HCT116 (cell line): ENCODE measurements around the gene BAHCC1. TPM values are rescaled to one million over a fixed set of nuclear protein-coding genes. Genes with fewer than 3 reads are reported as not detected.

Source experiments
- ATAC-seq: fragments of 200-7000 bp; cut with Tn5 transposase; 2 replicates; pipeline ENCODE4 v1.9.1; 2020; ENCODE audit warnings: mild to moderate bottlenecking, moderate library complexity
- BruUV-seq: library from RNA; stranded (reverse); fragments of 400-500 nt; replicated peaks from 2 replicates; lab custom pipeline; 2021; lab: Mats Ljungman, UMichigan
- CTCF ChIA-PET: fragments of 300-600 bp; sonication (Branson Sonifier 250); formaldehyde crosslinking; loops from one replicate; lab custom pipeline; 2021; ENCODE audit warnings: antibody characterized with exemption; lab: Charles Lee
- POLR2A ChIA-PET: fragments of 300-600, 350-600 bp; sonication (Branson Sonifier 250); formaldehyde crosslinking; loops from one replicate; lab custom pipeline; 2021; ENCODE audit warnings: antibody characterized with exemption; lab: Charles Lee
- RAD21 ChIA-PET, 2 experiments: fragments of 300-600 bp; sonication (Branson Sonifier 250); formaldehyde crosslinking; loops; one replicate each; lab custom pipeline; 2023; ENCODE audit warnings: low total read pairs in 2 of 2; ENCODE audit not compliant: uncharacterized antibody in 2 of 2, unreplicated experiment in 2 of 2, low non-redundant PET in 1 of 2; lab: Charles Lee
- DNase-seq: peaks from one replicate; pipeline ENCODE4 v3.0.0-alpha.2; 2010; ENCODE audit warnings: low read depth, low spot score
- H2AFZ ChIP-seq: fragments of 200-600 bp; shearing (Covaris generic), sonication (generic); 2 replicates; pipeline ENCODE4 v1.6.1; 2017; ENCODE audit warnings: low read depth, mixed run types, mixed read lengths, antibody characterized with exemption, low read length; ENCODE audit not compliant: poor library complexity, severe bottlenecking
- H3K27ac ChIP-seq: 2 replicates; pipeline ENCODE4 v1.5.1; 2012; ENCODE audit warnings: low read depth, low read length
- H3K27me3 ChIP-seq: fragments of 200-600 bp; sonication (generic); 2 replicates; pipeline ENCODE4 v1.6.1; 2016; ENCODE audit warnings: mixed run types, low read length, mixed read lengths; ENCODE audit not compliant: insufficient read depth
- H3K36me3 ChIP-seq, 2 experiments: fragments of 200-500 bp in 1 of 2; fragments of 200-600 bp in 1 of 2; sonication (Bioruptor generic) in 1 of 2; sonication (generic) in 1 of 2; 2 replicates each; pipeline versions ENCODE4 v1.5.1 to v1.6.1; 2014 to 2016; ENCODE audit warnings: low read length in 2 of 2, inconsistent platforms in 1 of 2, mixed read lengths in 1 of 2, mixed run types in 1 of 2; ENCODE audit not compliant: insufficient read depth in 2 of 2, control insufficient read depth in 1 of 2
- H3K4me1 ChIP-seq, 2 experiments: fragments of 200-600 bp in 1 of 2; sonication (generic) in 1 of 2; 2 replicates each; pipeline versions ENCODE4 v1.5.1 to v1.6.1; 2012 to 2017; ENCODE audit warnings: low read length in 2 of 2, inconsistent platforms in 1 of 2, mild to moderate bottlenecking in 1 of 2, mixed read lengths in 1 of 2, mixed run types in 1 of 2, moderate library complexity in 1 of 2; ENCODE audit not compliant: insufficient read depth in 2 of 2, control insufficient read depth in 1 of 2
- H3K4me2 ChIP-seq: fragments of 200-600 bp; sonication (generic); 2 replicates; pipeline ENCODE4 v1.6.1; 2017; ENCODE audit warnings: mixed run types, low read length, mixed read lengths
- H3K4me3 ChIP-seq, 2 experiments: fragments of 200-600 bp in 1 of 2; sonication (generic) in 1 of 2; replicated peaks in 1 of 2; 2 replicates each; pipeline ENCODE4 v1.5.1; 2011 to 2016; ENCODE audit warnings: low read length in 2 of 2, control low read depth in 1 of 2, low read depth in 1 of 2, mild to moderate bottlenecking in 1 of 2, mixed read lengths in 1 of 2, mixed run types in 1 of 2
- H3K79me2 ChIP-seq: fragments of 200-600 bp; sonication (generic); 2 replicates; pipeline ENCODE4 v1.6.1; 2017; ENCODE audit warnings: mild to moderate bottlenecking, mixed run types, low read length, moderate library complexity, mixed read lengths; ENCODE audit not compliant: insufficient read depth
- H3K9ac ChIP-seq: fragments of 200-600 bp; sonication (generic); 2 replicates; pipeline ENCODE4 v1.6.1; 2016; ENCODE audit warnings: low read length, mixed read lengths
- H3K9me2 ChIP-seq: fragments of 200-600 bp; sonication (generic), shearing (Covaris generic); 2 replicates; pipeline ENCODE4 v1.6.1; 2017; ENCODE audit warnings: mixed run types, mild to moderate bottlenecking, moderate library complexity; ENCODE audit not compliant: insufficient read depth
- H3K9me3 ChIP-seq, 2 experiments: fragments of 200-500 bp in 1 of 2; fragments of 200-600 bp in 1 of 2; sonication (Bioruptor generic) in 1 of 2; sonication (generic) in 1 of 2; 2 replicates each; pipeline ENCODE4 v1.6.1; 2014 to 2017; ENCODE audit warnings: low read length in 2 of 2, mixed read lengths in 2 of 2, inconsistent platforms in 1 of 2, low read depth in 1 of 2, mild to moderate bottlenecking in 1 of 2, mixed run types in 1 of 2, moderate library complexity in 1 of 2; ENCODE audit not compliant: control insufficient read depth in 1 of 2, insufficient read depth in 1 of 2
- H4K20me1 ChIP-seq: fragments of 200-600 bp; sonication (generic), shearing (Covaris generic); 2 replicates; pipeline ENCODE4 v1.6.1; 2017; ENCODE audit warnings: mixed run types, mild to moderate bottlenecking, moderate library complexity; ENCODE audit not compliant: insufficient read depth
- ATF3 ChIP-seq: IDR thresholded peaks from 2 replicates; pipeline ENCODE4 v1.6.1; 2012
- CBX3 ChIP-seq: IDR thresholded peaks from 2 replicates; pipeline ENCODE4 v1.6.1; 2012; ENCODE audit warnings: low read depth
- EGR1 ChIP-seq: IDR thresholded peaks from 2 replicates; pipeline ENCODE4 v1.6.1; 2012; ENCODE audit warnings: low read depth
- ELF1 ChIP-seq: IDR thresholded peaks from 2 replicates; pipeline ENCODE4 v1.6.1; 2012; ENCODE audit warnings: low read depth, borderline replicate concordance
- EZH2 ChIP-seq: fragments of 200-600 bp; sonication (generic); IDR thresholded peaks from 2 replicates; pipeline ENCODE4 v1.6.1; 2017; ENCODE audit warnings: antibody characterized with exemption, mixed run types
- EZH2phosphoT487 ChIP-seq: fragments of 200-600 bp; IDR thresholded peaks from 2 replicates; pipeline ENCODE4 v1.6.1; 2018; ENCODE audit warnings: antibody characterized with exemption, borderline replicate concordance
- FOSL1 ChIP-seq: IDR thresholded peaks from 2 replicates; pipeline ENCODE4 v1.6.1; 2012; ENCODE audit warnings: low read depth
- MAX ChIP-seq: IDR thresholded peaks from 2 replicates; pipeline ENCODE4 v1.6.1; 2012
- POLR2AphosphoS5 ChIP-seq: IDR thresholded peaks from 2 replicates; pipeline ENCODE4 v1.6.1; 2011; ENCODE audit warnings: mild to moderate bottlenecking, low read depth, low read length, moderate library complexity
- RAD21 ChIP-seq: IDR thresholded peaks from 2 replicates; pipeline ENCODE4 v1.6.1; 2012; ENCODE audit warnings: low read depth, mild to moderate bottlenecking
- REST ChIP-seq: IDR thresholded peaks from 2 replicates; pipeline ENCODE4 v1.6.1; 2012; ENCODE audit warnings: low read depth
- TCF7L2 ChIP-seq: IDR thresholded peaks from 2 replicates; pipeline ENCODE4 v1.7.0; 2011; ENCODE audit warnings: borderline replicate concordance, inconsistent platforms; ENCODE audit not compliant: insufficient read depth, insufficient read length; ENCODE audit errors: extremely low read depth
- ZBTB33 ChIP-seq: IDR thresholded peaks from 2 replicates; pipeline ENCODE4 v1.6.1; 2011; ENCODE audit warnings: mild to moderate bottlenecking, low read length, moderate library complexity; ENCODE audit not compliant: insufficient replicate concordance; ENCODE audit errors: extremely low read depth
- intact Hi-C: fragments of 100-400 bp; cut with micrococcal nuclease; formaldehyde crosslinking; loops from 2 replicates; pipeline ENCODE4 v1.10.0; 2022
- total RNA-seq: library from RNA; stranded (reverse); gene quantifications from one replicate; pipeline ENCODE4 v1.2.1, GENCODE V29; 2021; ENCODE audit not compliant: unreplicated experiment

Gene BAHCC1
- total RNA-seq, 1 experiment from 2014 or later, result 45.2 TPM

GRCh38 chr17:81470270-81470943 lies 75.2 kb downstream of the BAHCC1 start:
- TF ChIP-seq ELF1 (no peak), EZH2 (no peak), FOSL1 (no peak), CBX3 (no peak), REST (no peak), POLR2AphosphoS5 (no peak), ATF3 (no peak), MAX (no peak), EGR1 (no peak), TCF7L2 (no peak), RAD21 (no peak), EZH2phosphoT487 (no peak), ZBTB33 (no peak)
- TF ChIP-seq, all 23 proteins: peak for 0
- Histone ChIP-seq H3K4me1 (peaks cover 6 to 30% of the 10 kb centered on the region in 2 experiments; a peak in 3 of 4 replicates), H3K9me2 (no peaks in the 10 kb centered on the region), H3K79me2 (no peaks in the 10 kb centered on the region), H3K4me3 (no peak overlapping the region), H3K9me3 (no peaks in the 10 kb centered on the region), H4K20me1 (no peaks in the 10 kb centered on the region), H3K27me3 (no peaks in the 10 kb centered on the region), H2AFZ (no peak overlapping the region), H3K27ac (0 out of 2 replicates have a peak overlapping the region, but pooled peaks have one; percentile 59), H3K9ac (no peak overlapping the region), H3K36me3 (no peaks in the 10 kb centered on the region), H3K4me2 (no peak overlapping the region)
- no TSS peak for BruUV-seq
- DNase-seq (no peak), ATAC-seq (no peak)
- ChIA-PET RAD21 (no interaction called here), POLR2A (interaction anchor here (2.5 kb wide), 1 partner anchor 179 kb away, joined by 12 read pairs; no protein-coding TSS in a partner anchor), CTCF (no interaction called here)
- intact Hi-C loops, result loop anchor here (5.0 kb wide), 2 partner anchors 178 to 328 kb away; no protein-coding TSS in a partner anchor
